ENCODE data around the gene POMP.
"Not testable (repeated sequence)": the region's sequence is repeated elsewhere in the genome, so short reads cannot be mapped to it uniquely, and the experiment has no call there.

POMP gene

DNA sequence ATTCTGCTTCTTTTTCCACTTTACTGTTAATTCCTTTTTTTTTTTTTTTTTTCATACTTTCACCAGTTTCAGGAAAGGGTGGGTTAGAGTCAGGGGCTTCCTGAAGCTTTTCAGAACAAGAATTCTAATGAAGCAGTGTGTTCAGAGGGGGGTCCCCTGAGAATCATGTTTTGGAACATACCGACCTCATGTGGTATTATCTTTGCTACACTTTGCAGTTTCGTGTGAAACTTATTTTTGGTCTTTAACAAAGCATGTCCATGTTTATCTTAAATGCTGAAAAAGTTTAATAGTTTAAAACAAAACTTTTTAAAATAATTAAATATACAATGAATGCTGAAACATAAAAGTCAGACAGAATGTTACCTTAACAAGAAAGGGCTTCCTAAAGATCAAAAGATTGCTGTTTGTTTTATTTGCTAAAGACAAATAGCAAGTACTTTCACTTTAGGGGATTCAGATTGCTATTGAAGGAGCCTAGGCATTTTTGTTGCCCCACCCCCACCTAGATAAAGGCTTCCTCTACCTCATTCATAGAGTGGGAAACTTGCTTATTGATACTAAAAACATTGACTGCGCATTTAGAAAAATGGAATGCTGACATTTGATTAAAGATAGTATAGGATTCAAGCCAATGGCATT, 21.1 kb upstream of the POMP start:
- no peak for FAIRE-seq
- no peak for DNase-seq (ENCODE audit: low spot score)

DNA sequence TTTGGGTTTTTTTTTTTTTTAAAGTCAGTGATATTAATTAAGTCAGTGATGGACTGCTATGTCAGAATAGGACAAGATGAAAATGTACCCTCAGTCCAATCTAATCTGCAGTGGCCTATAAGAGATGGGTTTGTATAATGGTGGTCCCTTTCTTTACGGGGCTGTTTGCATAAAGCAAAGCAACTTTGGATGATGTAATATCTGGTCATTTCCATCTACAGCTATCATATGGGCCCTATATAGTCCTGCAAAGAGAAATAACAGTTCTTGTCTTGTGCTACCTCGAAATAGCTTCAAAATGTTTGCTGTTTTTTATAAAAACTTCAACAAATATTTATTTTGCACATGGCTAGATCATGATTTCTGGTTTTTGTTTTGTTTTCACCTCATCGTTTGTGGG, 20.2 kb upstream of the POMP start:
- FAIRE-seq = no peak
- DNase-seq (ENCODE audit: low spot score) = no peak

DNA sequence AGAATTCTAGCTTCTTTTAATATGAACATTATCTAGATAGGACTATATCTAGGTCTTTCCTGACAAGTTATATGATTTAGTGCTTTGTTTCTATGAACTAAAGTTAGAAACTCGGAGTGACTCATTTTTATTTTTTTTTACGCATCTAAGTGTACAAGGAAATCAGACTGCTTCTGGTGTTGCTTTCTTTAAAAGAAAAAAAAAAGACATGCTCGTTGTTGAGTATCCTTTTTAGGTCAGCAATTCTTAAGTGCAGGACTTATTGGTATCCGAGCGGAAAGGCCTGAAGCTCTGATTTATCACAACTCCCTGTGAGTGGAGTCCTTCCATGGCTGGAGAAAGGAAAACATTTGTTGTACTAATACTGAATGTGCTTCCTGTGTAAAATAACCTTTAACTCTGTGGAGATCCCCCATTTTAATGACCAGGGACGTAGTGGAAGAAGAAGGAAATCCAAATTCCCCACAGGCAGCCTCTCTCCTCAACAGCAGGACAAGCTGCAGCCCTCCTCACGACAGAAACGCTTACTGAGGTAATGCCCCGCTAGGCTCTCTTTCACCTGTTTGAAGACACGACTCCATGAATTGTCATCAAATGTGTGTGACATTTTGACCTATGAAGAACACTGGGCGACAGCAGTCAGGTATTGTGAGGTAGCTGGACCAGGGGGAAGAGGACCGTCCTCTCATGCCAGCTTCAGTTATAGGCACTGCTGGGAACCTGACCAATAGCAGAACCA, 17.9 kb upstream of the POMP start:
- no peak for FAIRE-seq

DNA sequence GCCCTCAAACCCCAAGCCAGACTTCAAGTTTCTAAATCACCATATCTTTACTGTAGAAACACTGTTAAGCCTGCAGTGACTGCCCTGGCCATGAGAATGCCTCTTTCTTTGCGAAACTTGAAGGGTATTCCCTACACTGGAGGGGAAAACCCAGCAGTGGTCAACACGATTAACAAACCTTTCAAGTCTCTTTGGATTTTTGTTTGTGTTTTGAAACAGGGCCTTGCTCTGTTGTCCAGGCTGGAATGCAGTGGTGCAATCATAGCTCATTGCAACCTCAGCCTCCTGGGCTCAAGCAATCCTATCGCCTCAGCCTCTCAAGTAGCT, 17.4 kb upstream of the POMP start:
- FAIRE-seq = no peak
- DNase-seq (ENCODE audit: low spot score) = no peak

More for the DNA sequence above, 17.9 kb upstream of the POMP start:
- DNase-seq (ENCODE audit: low spot score) = no peak

DNA sequence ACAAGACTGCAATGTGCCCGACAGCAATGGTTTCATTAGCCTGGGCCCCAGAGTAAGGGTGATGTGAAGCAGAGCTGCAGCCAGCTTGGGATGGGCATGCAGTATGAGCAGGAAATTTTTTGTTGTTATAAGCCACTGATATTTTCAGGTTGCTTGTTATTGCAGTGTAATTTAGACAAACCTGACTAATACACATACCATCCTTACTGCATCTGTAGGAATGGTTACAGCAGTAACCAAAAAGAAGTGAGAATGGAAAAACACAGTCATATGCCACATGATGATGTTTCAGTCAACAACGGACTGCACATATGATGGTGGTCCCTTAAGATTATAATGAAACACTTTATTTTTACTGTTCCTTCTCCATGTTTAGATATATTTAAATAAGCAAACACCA, 8.6 kb upstream of the POMP start:
- no peak for FAIRE-seq
- DNase-seq (ENCODE audit: low spot score) = no peak

DNA sequence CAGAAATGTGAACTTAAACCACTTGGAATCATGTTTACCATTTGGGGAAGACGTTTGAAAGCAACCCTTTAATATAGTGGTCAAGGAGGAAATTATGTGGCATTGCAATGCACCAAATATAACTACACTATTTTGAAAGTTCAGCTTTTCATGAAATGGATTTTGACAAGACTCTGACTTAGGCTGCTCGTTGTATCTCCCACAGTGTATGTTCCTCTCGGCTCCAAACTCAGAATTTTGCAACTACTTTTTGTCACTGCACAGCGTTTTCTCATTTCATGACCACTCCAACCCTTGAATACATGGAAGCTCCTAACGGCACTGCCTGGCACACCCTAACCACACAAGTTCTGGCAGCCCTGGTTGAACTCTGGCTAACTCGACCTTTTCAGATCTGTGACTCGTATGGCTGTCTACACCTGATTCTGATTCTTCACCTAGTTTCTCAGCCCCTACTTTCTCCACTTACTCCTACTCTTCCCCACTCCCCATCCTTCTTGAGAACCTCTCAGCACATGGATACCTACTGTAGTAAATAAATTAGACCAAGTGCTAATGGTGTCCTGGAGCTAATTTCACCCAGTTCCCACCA, 7.0 kb upstream of the POMP start:
- DNase-seq (ENCODE audit: low spot score) (no peak), FAIRE-seq (no peak)

DNA sequence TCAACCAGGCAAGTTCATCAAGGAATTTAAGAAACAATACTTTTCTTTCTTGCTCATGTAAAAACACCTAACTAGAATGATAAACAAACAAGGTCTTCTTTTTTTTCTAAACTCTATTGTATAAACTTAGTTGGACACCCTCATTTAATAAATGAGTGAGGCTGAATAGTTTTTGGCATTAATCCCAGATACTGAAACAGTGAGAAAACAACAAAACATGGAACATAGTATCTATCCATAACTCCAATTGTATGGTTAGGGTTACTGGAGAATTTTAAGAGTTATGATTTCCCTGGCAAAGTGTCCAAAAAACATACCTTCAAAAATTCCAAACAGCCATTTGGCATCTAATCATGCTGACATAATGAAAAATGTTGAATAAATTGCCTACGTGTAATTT, 5.8 kb upstream of the POMP start:
- DNase-seq (ENCODE audit: low spot score) (no peak), FAIRE-seq (no peak)

DNA sequence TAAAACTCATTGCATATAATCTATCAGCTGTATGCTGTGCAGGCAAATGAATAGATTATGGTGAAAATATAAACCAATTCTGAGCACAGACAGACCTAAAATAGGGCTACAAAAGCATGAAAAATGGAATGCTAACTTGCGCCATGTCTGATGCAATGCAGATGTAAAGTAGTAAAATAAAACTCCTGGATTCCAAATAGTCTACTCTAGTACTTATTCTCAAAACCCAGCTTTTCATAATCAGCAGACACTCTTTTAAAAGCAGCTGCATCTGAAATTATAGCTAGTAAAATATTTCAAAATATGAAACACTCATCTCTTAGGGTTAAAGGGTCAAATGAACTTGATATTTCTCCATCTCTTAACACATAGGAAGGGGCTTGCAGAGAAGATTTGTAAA, 4.7 kb upstream of the POMP start:
- no peak for DNase-seq (ENCODE audit: low spot score)
- FAIRE-seq = no peak

DNA sequence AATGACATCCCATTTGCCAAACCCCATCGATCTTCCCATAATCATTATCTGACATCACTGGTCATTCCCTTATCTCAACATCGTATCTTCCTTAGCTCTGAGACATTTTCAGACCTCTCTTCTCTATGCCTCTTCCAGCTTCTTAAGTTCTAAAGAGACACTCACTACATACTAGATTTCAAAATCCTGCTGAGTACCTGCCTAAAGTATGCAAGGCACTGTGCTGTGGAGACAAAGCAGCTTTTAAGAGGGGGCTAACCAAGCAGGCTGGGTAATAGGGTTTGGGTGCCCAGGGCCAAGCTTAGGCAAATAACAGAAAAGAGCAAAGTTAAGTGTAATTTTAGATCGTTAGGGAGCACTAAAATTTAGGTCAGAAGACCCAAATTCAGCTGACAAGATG, 3.4 kb upstream of the POMP start:
- DNase-seq (ENCODE audit: low spot score) (no peak), FAIRE-seq (no peak)

DNA sequence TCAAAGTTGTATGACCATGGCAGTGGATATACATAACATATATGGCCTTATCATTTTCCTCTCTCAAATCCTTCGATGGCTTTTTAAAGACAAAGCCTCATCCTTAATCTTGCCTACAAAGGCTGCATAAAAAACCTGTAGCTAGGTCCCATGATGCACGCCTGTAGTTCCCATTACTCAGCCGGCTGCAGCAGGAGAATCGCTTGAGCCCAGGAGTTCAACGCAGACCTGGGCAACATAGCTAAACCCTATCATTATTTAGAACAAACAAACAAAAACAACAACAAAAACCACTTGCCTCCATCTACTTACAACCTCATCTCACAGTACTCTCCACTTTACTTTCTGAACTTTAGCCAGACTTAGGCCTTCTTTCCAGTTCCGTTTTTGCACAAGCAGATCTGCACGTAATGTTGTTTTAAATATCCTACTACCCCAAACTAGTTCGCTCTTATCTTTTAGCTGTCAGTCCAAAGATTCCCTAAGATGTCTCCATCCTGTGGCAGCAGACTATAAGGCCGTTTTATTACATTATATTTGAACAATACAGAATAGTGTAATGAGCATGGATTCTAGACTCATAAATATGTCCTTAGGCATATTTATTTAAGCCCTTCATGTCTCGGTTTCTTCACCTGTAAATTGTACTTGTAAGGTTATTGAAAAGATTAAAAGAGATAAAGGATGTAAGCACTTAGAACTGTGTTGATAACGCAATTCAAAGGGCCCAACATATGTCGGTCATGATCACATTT, 969 bp upstream of the POMP start:
- DNase-seq (ENCODE audit: low spot score) (no peak), FAIRE-seq (no peak)

DNA sequence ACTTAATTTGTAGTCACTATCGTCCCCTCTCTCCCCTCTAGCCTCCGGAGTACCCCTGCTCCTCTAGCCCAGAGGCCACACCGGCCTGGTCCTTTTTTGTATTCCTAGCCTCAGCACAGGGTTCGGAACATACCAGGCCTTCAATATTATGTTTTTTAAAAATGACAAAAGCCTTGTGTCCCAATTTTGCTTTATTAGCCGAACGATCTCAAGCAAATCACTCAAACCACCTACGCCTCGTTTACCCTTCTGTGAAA, 463 bp upstream of the POMP start:
- DNase-seq (ENCODE audit: low spot score) (no peak), FAIRE-seq (no peak)

DNA sequence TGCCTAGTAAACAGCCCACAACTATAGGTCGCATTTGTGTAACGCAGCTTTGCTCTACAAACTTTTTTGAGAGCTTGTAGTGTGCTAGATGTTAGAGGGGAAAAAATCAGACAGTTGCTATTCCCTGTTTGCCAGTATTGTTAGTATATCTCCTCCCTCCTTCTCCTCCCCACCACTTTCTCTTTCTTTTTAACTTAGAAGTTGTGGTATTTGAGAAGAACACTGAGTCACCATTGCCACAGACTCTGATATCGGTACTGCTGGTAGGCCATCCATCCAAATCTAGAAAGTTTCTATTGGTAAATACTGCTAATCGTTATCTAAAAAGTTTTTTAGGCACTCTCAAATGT, 666 bp downstream of the POMP start:
- FAIRE-seq = peak; percentile 53

DNA sequence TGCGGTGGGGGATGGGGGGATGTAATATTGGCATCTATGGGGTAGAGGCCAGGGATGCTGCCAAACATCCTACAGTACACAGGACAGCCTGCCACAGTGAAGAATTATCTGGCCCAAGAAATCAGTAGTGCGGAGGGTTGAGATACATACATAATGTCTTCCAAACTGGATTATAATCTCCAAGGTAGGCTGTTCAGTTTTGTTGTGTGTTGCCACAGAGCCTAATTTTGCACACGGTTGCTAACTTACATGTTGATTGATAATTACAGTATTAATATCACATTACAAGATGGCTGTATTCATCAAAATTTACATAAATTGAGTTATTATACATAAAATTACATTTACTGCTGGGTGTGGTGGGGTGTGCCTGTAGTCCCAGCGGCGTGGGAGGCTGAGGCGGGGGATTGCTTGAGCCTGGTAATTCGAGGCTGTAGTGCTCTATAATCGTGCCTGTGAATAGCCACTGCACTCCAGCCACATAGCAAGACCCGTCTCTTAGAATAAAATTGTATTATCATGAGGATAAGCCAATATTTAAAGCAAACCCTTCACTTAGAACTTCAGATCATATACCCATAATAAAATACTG, 8.1 kb downstream of the POMP start:
- DNase-seq (ENCODE audit: low spot score) (no peak), FAIRE-seq (no peak)

More for the DNA sequence above, 666 bp downstream of the POMP start:
- DNase-seq (ENCODE audit: low spot score) = peak; percentile 37

DNA sequence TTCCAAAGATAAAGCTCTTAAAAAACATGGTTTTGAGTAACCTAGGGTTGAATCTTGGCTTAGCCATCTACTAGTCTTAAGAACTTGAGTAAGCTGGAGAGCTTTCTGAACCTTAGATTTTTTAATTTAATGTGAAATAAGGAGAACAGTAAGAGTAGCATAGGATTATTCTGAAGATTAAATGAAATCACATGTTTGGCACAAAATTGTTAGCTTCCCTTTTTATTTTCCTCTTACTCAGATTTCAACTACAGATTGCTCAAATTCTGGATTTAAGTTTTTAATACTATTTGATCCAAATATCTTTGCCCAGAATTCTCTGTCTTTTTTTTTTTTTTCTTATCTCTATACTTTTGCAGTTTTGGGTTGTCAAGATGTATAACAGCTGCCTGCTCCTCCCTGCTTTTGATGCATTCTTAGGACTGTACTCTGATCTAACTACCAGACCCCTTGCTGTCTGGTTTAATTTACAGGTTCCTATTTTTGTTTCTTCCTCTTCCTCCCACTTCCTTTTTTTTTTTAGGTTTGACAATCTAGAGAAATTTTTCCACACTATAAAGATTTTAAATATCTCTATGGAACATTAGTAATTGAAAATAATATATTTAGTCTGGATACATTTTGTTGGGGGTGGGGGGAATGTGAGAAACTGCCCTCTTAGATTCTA, 12.3 kb downstream of the POMP start:
- no peak for FAIRE-seq
- DNase-seq (ENCODE audit: low spot score) = no peak

DNA sequence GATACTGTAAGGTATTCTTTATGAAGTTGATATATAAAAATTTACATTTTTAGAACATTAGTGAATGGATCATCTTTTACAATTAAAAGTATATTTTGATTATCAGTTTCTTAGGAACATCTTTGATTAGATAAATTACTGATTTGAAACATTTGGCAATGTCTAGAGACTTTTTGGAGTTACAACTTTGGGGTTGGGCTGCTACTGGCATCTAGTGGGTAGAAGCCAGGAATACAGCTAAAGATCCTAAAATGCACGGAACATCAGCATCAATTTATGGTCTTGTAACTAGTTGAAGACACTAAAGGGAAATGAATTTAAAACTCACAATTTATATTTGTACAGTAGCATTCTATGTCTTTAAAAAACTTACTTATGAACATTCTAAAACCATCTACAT, 19.9 kb downstream of the POMP start:
- no peak for FAIRE-seq
- DNase-seq (ENCODE audit: low spot score) = no peak

DNA sequence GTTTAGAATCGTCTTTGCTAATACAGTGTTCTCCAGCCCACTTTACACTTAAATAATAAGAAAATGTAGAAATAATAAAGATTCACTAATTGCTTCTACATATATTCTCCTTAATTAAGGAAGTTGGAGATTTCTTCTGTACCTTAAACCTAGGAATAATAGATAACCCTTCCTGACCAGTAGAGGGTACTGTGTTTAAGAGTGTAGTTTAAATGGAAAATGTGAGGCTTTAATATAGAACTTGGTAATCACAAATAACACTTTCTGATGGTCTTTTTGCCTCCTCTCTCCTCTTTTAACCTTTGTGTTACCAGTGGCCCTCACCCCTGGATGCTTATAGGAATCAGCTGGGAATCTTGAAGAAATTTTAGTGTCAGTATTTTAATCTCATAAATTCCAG, 20.7 kb downstream of the POMP start:
- DNase-seq (ENCODE audit: low spot score) (no peak), FAIRE-seq (peak; percentile 17)

DNA sequence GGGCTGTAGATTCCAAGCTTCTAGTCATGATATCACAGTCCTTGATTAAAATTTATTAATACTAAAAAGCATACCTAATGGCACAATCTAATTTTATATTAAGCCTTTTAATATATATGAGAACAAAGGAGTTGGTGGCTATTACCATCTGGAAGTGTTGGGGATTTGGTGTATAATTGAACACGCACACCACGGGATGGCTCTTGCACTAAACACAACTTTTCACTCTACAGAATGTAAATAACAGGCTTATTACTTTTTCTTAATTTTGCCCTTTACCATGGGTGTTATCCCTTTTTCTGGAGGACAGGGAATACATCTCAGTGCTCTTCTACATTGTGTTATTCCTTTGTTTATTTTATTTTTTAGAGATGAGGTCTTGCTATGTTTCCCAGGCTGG, 21.6 kb downstream of the POMP start:
- no peak for FAIRE-seq

DNA sequence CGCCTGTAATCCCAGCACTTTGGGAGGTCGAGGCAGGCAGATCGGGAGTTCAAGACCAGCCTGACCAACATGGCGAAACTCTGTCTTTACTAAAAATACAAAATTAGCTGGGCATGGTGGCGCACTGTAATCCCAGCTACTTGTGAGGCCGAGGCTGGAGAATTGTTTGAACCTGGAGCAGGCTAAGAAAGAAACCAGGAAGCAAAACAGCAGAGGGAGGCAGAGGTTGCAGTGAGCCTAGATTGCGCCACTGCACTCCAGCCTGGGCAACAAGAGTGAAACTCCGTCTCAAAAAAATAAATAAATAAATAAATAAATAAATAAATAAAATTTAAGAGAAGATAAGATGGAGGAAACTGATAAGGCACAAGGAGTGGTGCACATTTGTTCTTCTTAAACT, 24.2 kb downstream of the POMP start:
- not testable (repeated sequence) for DNase-seq (ENCODE audit: low spot score); FAIRE-seq

More for the DNA sequence above, 21.6 kb downstream of the POMP start:
- DNase-seq (ENCODE audit: low spot score) = no peak

DNA sequence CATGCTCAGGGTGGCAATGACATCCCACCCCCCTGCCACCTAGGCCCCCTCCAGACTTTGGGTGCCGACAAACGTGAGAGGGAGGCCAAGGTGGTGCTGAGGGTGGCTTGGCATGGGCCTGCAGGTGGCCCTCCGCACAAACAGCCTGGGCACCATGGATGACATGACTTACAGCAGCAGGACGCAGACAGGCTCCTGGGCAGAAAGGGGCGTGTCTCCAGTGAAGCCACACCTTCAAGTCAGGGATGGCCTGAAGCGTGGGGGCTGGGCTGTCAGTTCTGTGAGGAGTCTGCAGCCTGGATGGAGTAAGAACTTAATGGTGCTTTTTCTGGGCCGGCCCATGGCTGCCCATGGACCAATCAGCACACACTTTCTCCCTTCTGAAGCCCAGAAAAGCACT, 25.3 kb downstream of the POMP start:
- no peak for FAIRE-seq

DNA sequence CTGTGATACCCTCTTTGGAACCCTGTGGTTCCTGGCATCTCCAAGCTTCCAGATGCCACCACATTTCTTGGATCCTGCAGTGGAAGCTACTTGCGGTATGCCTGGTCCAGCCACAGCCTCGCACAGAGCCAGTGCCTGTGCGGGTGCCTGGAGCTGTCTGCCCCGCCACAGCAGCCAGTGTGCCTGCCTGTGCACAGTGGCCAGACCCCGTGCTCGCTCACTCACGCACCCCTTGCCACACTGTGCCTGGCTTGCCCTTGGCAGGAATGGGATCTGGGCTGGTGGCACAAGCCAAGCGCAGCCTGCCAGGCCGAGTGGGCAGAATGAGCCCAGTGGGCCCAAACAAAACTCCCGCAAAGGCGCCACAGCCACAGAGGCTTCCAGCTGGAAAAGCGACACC, 26.2 kb downstream of the POMP start:
- DNase-seq (ENCODE audit: low spot score) (no peak), FAIRE-seq (no peak)

More for the DNA sequence above, 25.3 kb downstream of the POMP start:
- DNase-seq (ENCODE audit: low spot score) = no peak

DNA sequence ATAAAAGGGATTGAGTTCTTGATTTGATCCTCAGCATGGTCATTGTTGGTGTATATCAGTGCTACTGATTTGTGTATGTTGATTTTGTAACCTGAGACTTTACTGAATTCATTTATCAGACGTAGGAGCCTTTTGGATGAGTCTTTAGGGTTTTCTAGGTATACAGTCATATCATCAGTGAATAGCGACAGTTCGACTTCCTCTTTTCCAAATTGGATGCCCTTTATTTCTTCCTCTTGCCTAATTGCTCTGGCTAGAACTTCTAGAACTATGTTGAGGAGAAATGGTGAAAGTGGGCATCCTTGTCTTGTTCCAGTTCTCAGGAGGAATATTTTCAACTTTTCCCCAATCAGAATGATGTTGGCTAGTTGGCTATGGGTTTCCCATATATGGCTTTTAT, 27.0 kb downstream of the POMP start:
- DNase-seq (ENCODE audit: low spot score) = no peak
- no peak for FAIRE-seq
